GM18907 (cell line): ENCODE data around the gene MRAP2.
"Not testable (repeated sequence)": the region's sequence is repeated elsewhere in the genome, so short reads cannot be mapped to it uniquely, and the experiment has no call there.

Experiments
- ATAC-seq: cut with Tn5 transposase; IDR thresholded peaks from one replicate; pipeline ENCODE4 v1.9.1; 2021; ENCODE audit warnings: mild to moderate bottlenecking, moderate library complexity; ENCODE audit not compliant: unreplicated experiment

Gene MRAP2

GRCh38 chr6:84118191-84118590, 84.6 kb downstream of the MRAP2 start:
- no peak for ATAC-seq

- ATAC-seq, result no peak
These were observed 85.7 kb downstream of the MRAP2 start for GRCh38 chr6:84119277-84119676.

- ATAC-seq, result no peak
These were observed 89.6 kb downstream of the MRAP2 start for GRCh38 chr6:84123186-84123585.

- ATAC-seq, result not testable (repeated sequence)
These were observed 96.0 kb downstream of the MRAP2 start for GRCh38 chr6:84129588-84129987.

GRCh38 chr6:84133385-84133784, 99.8 kb downstream of the MRAP2 start:
- ATAC-seq, result not testable (repeated sequence)

- ATAC-seq, result no peak
These were observed 101.7 kb downstream of the MRAP2 start for GRCh38 chr6:84135291-84135690.

GRCh38 chr6:84136364-84137050, 102.9 kb downstream of the MRAP2 start:
- ATAC-seq, result no peak

GRCh38 chr6:84137051-84137375, 103.4 kb downstream of the MRAP2 start:
- no peak for ATAC-seq

GRCh38 chr6:84137989-84138575, 104.5 kb downstream of the MRAP2 start:
- ATAC-seq, result no peak

GRCh38 chr6:84139311-84139710, 105.7 kb downstream of the MRAP2 start:
- no peak for ATAC-seq
